ENCODE data around the gene FILIP1L. TPM values are rescaled to one million over a fixed set of nuclear protein-coding genes. Genes with fewer than 3 reads are reported as not detected.

FILIP1L gene
- total RNA-seq, 3 donors from 2014 or later = 19.8 to 23.7 (median 23.3) TPM

- Histone ChIP-seq H3K27me3 (no peaks in the 10 kb centered on the region), H3K4me1 (no peaks in the 10 kb centered on the region), H3K4me3 (no peak overlapping the region), H3K27ac (peak overlapping the region in 1 of 2 donors; percentile 6), H3K36me3 (no peaks in the 10 kb centered on the region), H3K9me3 (no peaks in the 10 kb centered on the region)
- intact Hi-C loops (cut with DNase I; ENCODE audit: low total_unique reads) = loop anchor here (10.0 kb wide), 1 partner anchor 94 kb away; no protein-coding TSS in a partner anchor
- no peak for TF ChIP-seq POLR2A (IDR thresholded peaks at IDR 0.05)
- TF ChIP-seq POLR2AphosphoS5 (IDR thresholded peaks at IDR 0.05) = no peak
- TF ChIP-seq CTCF (IDR thresholded peaks at IDR 0.05) = no peak
- no peak for DNase-seq (ENCODE audit: low spot score in 2 of 2)
Measured at GRCh38 chr3:100001083-100001482, 113.2 kb downstream of the FILIP1L start.

- TF ChIP-seq CTCF (IDR thresholded peaks at IDR 0.05) (no peak), POLR2AphosphoS5 (IDR thresholded peaks at IDR 0.05) (no peak), POLR2A (IDR thresholded peaks at IDR 0.05) (no peak)
- intact Hi-C loops (cut with DNase I; ENCODE audit: low total_unique reads) = no loop called here
- Histone ChIP-seq H3K27me3 (no peaks in the 10 kb centered on the region), H3K4me3 (no peak overlapping the region), H3K36me3 (no peaks in the 10 kb centered on the region), H3K9me3 (no peaks in the 10 kb centered on the region), H3K4me1 (no peaks in the 10 kb centered on the region), H3K27ac (no peak overlapping the region)
- DNase-seq (ENCODE audit: low spot score in 2 of 2) = no peak
Measured at GRCh38 chr3:99999536-99999935, 114.8 kb downstream of the FILIP1L start.

GRCh38 chr3:99997293-99997692 is 117.0 kb downstream of the FILIP1L start:
- intact Hi-C loops (cut with DNase I; ENCODE audit: low total_unique reads) = no loop called here
- no peaks in the 10 kb centered on the region for H3K27me3 ChIP-seq
- H3K9me3 ChIP-seq = no peaks in the 10 kb centered on the region
- DNase-seq (ENCODE audit: low spot score in 2 of 2) = no peak
- H3K4me3 ChIP-seq = no peak overlapping the region
- no peaks in the 10 kb centered on the region for H3K36me3 ChIP-seq
- H3K4me1 ChIP-seq = no peaks in the 10 kb centered on the region
- TF ChIP-seq POLR2AphosphoS5 (IDR thresholded peaks at IDR 0.05) (no peak), POLR2A (IDR thresholded peaks at IDR 0.05) (no peak), CTCF (IDR thresholded peaks at IDR 0.05) (no peak)
- no peak overlapping the region for H3K27ac ChIP-seq

- Histone ChIP-seq H3K4me1 (no peaks in the 10 kb centered on the region), H3K27me3 (no peaks in the 10 kb centered on the region), H3K27ac (no peak overlapping the region), H3K4me3 (no peak overlapping the region), H3K9me3 (no peaks in the 10 kb centered on the region), H3K36me3 (no peaks in the 10 kb centered on the region)
- intact Hi-C loops (cut with DNase I; ENCODE audit: low total_unique reads) = no loop called here
- DNase-seq (ENCODE audit: low spot score in 2 of 2) = no peak
- no peak for TF ChIP-seq POLR2AphosphoS5 (IDR thresholded peaks at IDR 0.05)
- no peak for TF ChIP-seq POLR2A (IDR thresholded peaks at IDR 0.05)
- no peak for TF ChIP-seq CTCF (IDR thresholded peaks at IDR 0.05)
Measured at GRCh38 chr3:99990179-99990578, 124.1 kb downstream of the FILIP1L start.

GRCh38 chr3:99984668-99985067 is 129.6 kb downstream of the FILIP1L start:
- no peak for TF ChIP-seq POLR2A (IDR thresholded peaks at IDR 0.05)
- TF ChIP-seq CTCF (IDR thresholded peaks at IDR 0.05) = no peak
- TF ChIP-seq POLR2AphosphoS5 (IDR thresholded peaks at IDR 0.05) = no peak
- H3K9me3 ChIP-seq = no peaks in the 10 kb centered on the region
- no peak overlapping the region for H3K27ac ChIP-seq
- no peaks in the 10 kb centered on the region for H3K36me3 ChIP-seq
- no peak for DNase-seq (ENCODE audit: low spot score in 2 of 2)
- H3K4me3 ChIP-seq = no peak overlapping the region
- H3K27me3 ChIP-seq = no peaks in the 10 kb centered on the region
- H3K4me1 ChIP-seq = no peaks in the 10 kb centered on the region
- intact Hi-C loops (cut with DNase I; ENCODE audit: low total_unique reads) = no loop called here

All from breast epithelium (tissue), 4 donors.